Kidney (tissue), 14 donors: ENCODE measurements around the gene GRIP2. TPM values are rescaled to one million over a fixed set of nuclear protein-coding genes. Genes with fewer than 3 reads are reported as not detected.
A peak's percentile ranks its signal among the peaks of the same experiment; 100 is the strongest.

Experiments
- DNase-seq, 5 donors: peaks; one replicate each; pipeline ENCODE4 v3.0.0-alpha.2; 2013 to 2020
- FAIRE-seq: peaks from 2 replicates; lab custom pipeline; 2012; peaks lifted over from hg19 to GRCh38; lab: Jason Lieb, UNC
- H3K27ac ChIP-seq, 2 donors: one replicate each; pipeline ENCODE4 v1.7.0; 2013; ENCODE audit warnings: low read depth in 2 of 2, low read length in 2 of 2, inconsistent platforms in 1 of 2
- H3K27me3 ChIP-seq: one replicate; pipeline ENCODE4 v1.7.1; 2013; ENCODE audit warnings: low read length, inconsistent platforms; ENCODE audit not compliant: control insufficient read depth, insufficient read depth
- H3K36me3 ChIP-seq, 3 donors: one replicate each; pipeline versions ENCODE4 v1.7.0 to v1.7.1; 2013; ENCODE audit warnings: low read length in 3 of 3, control low read depth in 1 of 3, inconsistent platforms in 1 of 3; ENCODE audit not compliant: insufficient read depth in 3 of 3, control insufficient read depth in 2 of 3
- H3K4me1 ChIP-seq, 3 donors: one replicate each; pipeline versions ENCODE4 v1.7.0 to v1.7.1; 2013; ENCODE audit warnings: low read length in 3 of 3, inconsistent platforms in 1 of 3, low read depth in 1 of 3; ENCODE audit not compliant: control insufficient read depth in 2 of 3, insufficient read depth in 2 of 3
- H3K4me3 ChIP-seq, 3 donors: one replicate each; pipeline versions ENCODE4 v1.7.0 to v1.8.1; 2013; ENCODE audit warnings: low read length in 3 of 3, control low read depth in 1 of 3, inconsistent platforms in 1 of 3
- H3K9ac ChIP-seq, 3 donors: one replicate each; pipeline versions ENCODE4 v1.7.0 to v1.7.1; 2013; ENCODE audit warnings: low read length in 3 of 3, control low read depth in 1 of 3, inconsistent platforms in 1 of 3
- H3K9me3 ChIP-seq, 3 donors: one replicate each; pipeline versions ENCODE4 v1.7.0 to v1.7.1; 2013; ENCODE audit warnings: low read length in 3 of 3, control low read depth in 1 of 3, inconsistent platforms in 1 of 3; ENCODE audit not compliant: control insufficient read depth in 2 of 3, insufficient read depth in 1 of 3
- CTCF ChIP-seq: IDR thresholded peaks from 3 replicates; pipeline ENCODE4 v1.5.1; 2012; ENCODE audit warnings: mild to moderate bottlenecking, moderate library complexity, borderline replicate concordance; ENCODE audit not compliant: insufficient read depth; ENCODE audit errors: extremely low read depth
- intact Hi-C: fragments of 100-400 bp; cut with DNase I; formaldehyde crosslinking; loops from one replicate; pipeline ENCODE4 v1.11.1; 2022
- polyA plus RNA-seq: library from polyadenylated mRNA; stranded (reverse); fragments of 350-450 nt; fragmentation: Illumina TruSeq; extraction: RNeasy Lipid Tissue Mini Kit (QIAGEN cat#74804); gene quantifications from one replicate; pipeline ENCODE4 v1.2.3, GENCODE V29; 2014; ENCODE audit warnings: low read depth, low replicate concordance; ENCODE audit not compliant: insufficient read depth
- total RNA-seq: library from RNA; stranded (reverse); fragmentation: NEBNext Ultra II Directional; extraction: Animal tissue kit (Norgen Biotek cat#: 25700); gene quantifications from one replicate; pipeline ENCODE4 v1.2.1, GENCODE V29; 2021
- donor health status: control.
- donor health status: control.
- donor health status: control.
- donor health status: control.
- donor health status: control.
- donor health status: DM: yes; HTN: yes; CAD: no.
- donor health status: Normal renal cell carcinoma (clear cell type).

The GRIP2 gene
- total and polyA plus RNA-seq, 2 donors from 2014 or later, result 3.0 to 3.2 TPM

- Histone ChIP-seq H3K9me3 (peaks cover 0 to 5% (median 0%) of the 10 kb centered on the region in 3 donors), H3K36me3 (no peaks in the 10 kb centered on the region), H3K4me1 (no peaks in the 10 kb centered on the region), H3K4me3 (no peak overlapping the region), H3K27ac (no peak overlapping the region), H3K9ac (no peak overlapping the region), H3K27me3 (no peaks in the 10 kb centered on the region)
- DNase-seq, result peak in 1 of 5 donors; percentile 73
- intact Hi-C loops, result no loop called here
- no peak for FAIRE-seq
- no peak for TF ChIP-seq CTCF
These were observed 7.3 kb downstream of the GRIP2 start for GRCh38 chr3:14532691-14533456.

- no peak for FAIRE-seq
- DNase-seq, result peak in 1 of 5 donors; percentile 45
- no peaks in the 10 kb centered on the region for H3K36me3 ChIP-seq
- H3K27ac ChIP-seq, result no peak overlapping the region
- H3K4me3 ChIP-seq, result no peak overlapping the region
- intact Hi-C loops, result no loop called here
- H3K27me3 ChIP-seq, result no peaks in the 10 kb centered on the region
- H3K4me1 ChIP-seq, result no peaks in the 10 kb centered on the region
- no peak overlapping the region for H3K9ac ChIP-seq
- peaks cover 0 to 5% (median 0%) of the 10 kb centered on the region in 3 donors for H3K9me3 ChIP-seq
- no peak for TF ChIP-seq CTCF
These were observed 8.2 kb downstream of the GRIP2 start for GRCh38 chr3:14531856-14532395.

- no peak for FAIRE-seq
- no peaks in the 10 kb centered on the region for H3K27me3 ChIP-seq
- H3K36me3 ChIP-seq, result no peaks in the 10 kb centered on the region
- intact Hi-C loops, result no loop called here
- no peak for DNase-seq
- no peak overlapping the region for H3K9ac ChIP-seq
- H3K9me3 ChIP-seq, result peaks cover 0 to 5% (median 0%) of the 10 kb centered on the region in 3 donors
- TF ChIP-seq CTCF, result no peak
- no peaks in the 10 kb centered on the region for H3K4me1 ChIP-seq
- H3K4me3 ChIP-seq, result no peak overlapping the region
- H3K27ac ChIP-seq, result no peak overlapping the region
These were observed 12.1 kb downstream of the GRIP2 start for GRCh38 chr3:14528081-14528480.
